Measurements from ENCODE around the gene ATP13A3. TPM values are rescaled to one million over a fixed set of nuclear protein-coding genes. Genes with fewer than 3 reads are reported as not detected.
"Not testable (repeated sequence)": the region's sequence is repeated elsewhere in the genome, so short reads cannot be mapped to it uniquely, and the experiment has no call there.

ATP13A3 gene
- total RNA-seq, 2 experiments from 2014 or later = 79.5 to 84.5 TPM

- Histone ChIP-seq H3K4me3 (ENCODE audit: low read depth, low read length, poor library complexity, severe bottlenecking) (no peak overlapping the region), H2AFZ (ENCODE audit: low read length) (no peak overlapping the region), H3K4me1 (ENCODE audit: insufficient read depth, low read length, poor library complexity, severe bottlenecking) (no peaks in the 10 kb centered on the region), H3K9me2 (ENCODE audit: insufficient read depth, low read length) (no peaks in the 10 kb centered on the region), H3K9me3 (ENCODE audit: low read length) (no peaks in the 10 kb centered on the region), H4K20me1 (ENCODE audit: insufficient read depth, low read length) (no peaks in the 10 kb centered on the region), H3K36me3 (ENCODE audit: insufficient read depth, low read length) (no peaks in the 10 kb centered on the region), H3K79me2 (ENCODE audit: insufficient read depth, low read depth, low read length) (no peaks in the 10 kb centered on the region), H3K27ac (ENCODE audit: low read depth, low read length, poor library complexity, severe bottlenecking) (no peak overlapping the region), H3K4me2 (ENCODE audit: low read length) (no peak overlapping the region)
- ChIA-PET CTCF (ENCODE audit: unreplicated experiment) (no interaction called here), POLR2A (interaction anchor here (0.9 kb wide), 1 partner anchor 55 kb away, joined by 7 read pairs; no protein-coding TSS in a partner anchor)
- DNase-seq (ENCODE audit: low spot score) = no peak
- BruUV-seq (replicated peaks) = no TSS peak
- TF ChIP-seq CTCF (conservative IDR thresholded peaks at IDR 0.05; ENCODE audit: low read length) (no peak), EZH2phosphoT487 (IDR thresholded peaks at IDR 0.05; ENCODE audit: borderline replicate concordance, low read depth, low read length) (no peak)
- intact Hi-C loops (cut with micrococcal nuclease; ENCODE audit: unreplicated experiment) = no loop called here
Measured at GRCh38 chr3:194503081-194503531, 16.3 kb upstream of the ATP13A3 start.

GRCh38 chr3:194500198-194500597 is 13.4 kb upstream of the ATP13A3 start:
- intact Hi-C loops (cut with micrococcal nuclease; ENCODE audit: unreplicated experiment) = no loop called here
- Histone ChIP-seq H3K36me3 (ENCODE audit: insufficient read depth, low read length) (no peaks in the 10 kb centered on the region), H4K20me1 (ENCODE audit: insufficient read depth, low read length) (no peaks in the 10 kb centered on the region), H3K27ac (ENCODE audit: low read depth, low read length, poor library complexity, severe bottlenecking) (no peak overlapping the region), H3K79me2 (ENCODE audit: insufficient read depth, low read depth, low read length) (no peaks in the 10 kb centered on the region), H3K4me1 (ENCODE audit: insufficient read depth, low read length, poor library complexity, severe bottlenecking) (peaks cover 5% of the 10 kb centered on the region), H3K9me2 (ENCODE audit: insufficient read depth, low read length) (no peaks in the 10 kb centered on the region), H2AFZ (ENCODE audit: low read length) (no peak overlapping the region), H3K9me3 (ENCODE audit: low read length) (no peaks in the 10 kb centered on the region), H3K4me3 (ENCODE audit: low read depth, low read length, poor library complexity, severe bottlenecking) (no peak overlapping the region), H3K4me2 (ENCODE audit: low read length) (no peak overlapping the region)
- no peak for DNase-seq (ENCODE audit: low spot score)
- TF ChIP-seq EZH2phosphoT487 (IDR thresholded peaks at IDR 0.05; ENCODE audit: borderline replicate concordance, low read depth, low read length) (no peak), CTCF (conservative IDR thresholded peaks at IDR 0.05; ENCODE audit: low read length) (no peak)
- CTCF ChIA-PET (ENCODE audit: unreplicated experiment) = no interaction called here
- POLR2A ChIA-PET = no interaction called here
- no TSS peak for BruUV-seq (replicated peaks)

- H3K9me3 ChIP-seq (ENCODE audit: low read length); CTCF ChIA-PET (ENCODE audit: unreplicated experiment); H2AFZ ChIP-seq (ENCODE audit: low read length); intact Hi-C loops (cut with micrococcal nuclease; ENCODE audit: unreplicated experiment); H3K4me2 ChIP-seq (ENCODE audit: low read length); H3K4me1 ChIP-seq (ENCODE audit: insufficient read depth, low read length, poor library complexity, severe bottlenecking); H3K79me2 ChIP-seq (ENCODE audit: insufficient read depth, low read depth, low read length); BruUV-seq (replicated peaks); H3K36me3 ChIP-seq (ENCODE audit: insufficient read depth, low read length); H3K9me2 ChIP-seq (ENCODE audit: insufficient read depth, low read length); H3K27ac ChIP-seq (ENCODE audit: low read depth, low read length, poor library complexity, severe bottlenecking); H4K20me1 ChIP-seq (ENCODE audit: insufficient read depth, low read length); DNase-seq (ENCODE audit: low spot score); H3K4me3 ChIP-seq (ENCODE audit: low read depth, low read length, poor library complexity, severe bottlenecking): not testable (repeated sequence)
- POLR2A ChIA-PET = interaction anchor here (0.6 to 1.0 kb wide), 4 partner anchors 23 to 72 kb away, joined by 3 to 4 read pairs (median 3); no protein-coding TSS in a partner anchor
Measured at GRCh38 chr3:194499516-194499915, 12.7 kb upstream of the ATP13A3 start.
